Suprapubic skin (tissue), 4 donors: ENCODE results near the gene FCHSD1.

Experiments
- CTCF ChIP-seq, 2 donors: fragments of 200-600 bp in 1 of 2; fragments of 450-650 bp in 1 of 2; sonication (generic) in 1 of 2; IDR thresholded peaks; one replicate each; pipeline ENCODE4 v1.5.1; 2016 to 2019; ENCODE audit warnings: antibody characterized with exemption in 2 of 2, mild to moderate bottlenecking in 1 of 2, moderate library complexity in 1 of 2
- POLR2A ChIP-seq, 2 donors: fragments of 450-650 bp; IDR thresholded peaks; one replicate each; pipeline ENCODE4 v1.6.1; 2017; ENCODE audit warnings: antibody characterized with exemption in 2 of 2, mild to moderate bottlenecking in 2 of 2, moderate library complexity in 2 of 2
- POLR2AphosphoS5 ChIP-seq, 3 donors: sonication (generic); formaldehyde crosslinking; IDR thresholded peaks; one replicate each; pipeline ENCODE4 v1.6.1; 2017; ENCODE audit warnings: antibody characterized with exemption in 3 of 3

- TF ChIP-seq CTCF (IDR thresholded peaks at IDR 0.05) (peak in 1 of 2 donors; percentile 9), POLR2AphosphoS5 (IDR thresholded peaks at IDR 0.05) (no peak), POLR2A (IDR thresholded peaks at IDR 0.05) (no peak)
Measured at GRCh38 chr5:141677415-141677814, 26.2 kb upstream of the FCHSD1 start.
